CD14-positive monocyte (primary cell): Measurements from ENCODE around the gene TSPAN5. TPM values are rescaled to one million over a fixed set of nuclear protein-coding genes. Genes with fewer than 3 reads are reported as not detected.

Experiments used
- DNase-seq, 3 donors: peaks; one replicate each; pipeline ENCODE4 v3.0.0-alpha.2; 2011 to 2022
- H2AFZ ChIP-seq: 2 replicates; pipeline ENCODE4 v1.6.0; 2012; ENCODE audit warnings: mild to moderate bottlenecking, low read depth, low read length, inconsistent platforms; ENCODE audit not compliant: insufficient read depth, poor library complexity, severe bottlenecking
- H3K27ac ChIP-seq, 2 donors: 1 replicate in 1 of 2; 2 replicates in 1 of 2; pipeline ENCODE4 v1.5.1; 2012 to 2013; ENCODE audit warnings: low read length in 2 of 2, control low read depth in 1 of 2, inconsistent platforms in 1 of 2, low read depth in 1 of 2, mild to moderate bottlenecking in 1 of 2
- H3K27me3 ChIP-seq, 2 donors: one replicate each; pipeline versions ENCODE4 v1.6.0 to v1.6.1; 2011 to 2013; ENCODE audit warnings: low read length in 2 of 2; ENCODE audit not compliant: control insufficient read depth in 2 of 2, insufficient read depth in 2 of 2
- H3K36me3 ChIP-seq, 2 donors: replicated peaks in 1 of 2; 1 replicate in 1 of 2; 2 replicates in 1 of 2; pipeline versions ENCODE4 v1.5.1 to v1.6.1; 2012 to 2013; ENCODE audit warnings: low read length in 2 of 2, control low read depth in 1 of 2, inconsistent platforms in 1 of 2, mild to moderate bottlenecking in 1 of 2; ENCODE audit not compliant: insufficient read depth in 2 of 2, control insufficient read depth in 1 of 2
- H3K4me1 ChIP-seq, 2 donors: 1 replicate in 1 of 2; 2 replicates in 1 of 2; pipeline versions ENCODE4 v1.5.1 to v1.6.1; 2012 to 2013; ENCODE audit warnings: low read length in 2 of 2, control low read depth in 1 of 2, inconsistent platforms in 1 of 2, mild to moderate bottlenecking in 1 of 2, moderate library complexity in 1 of 2; ENCODE audit not compliant: insufficient read depth in 2 of 2, control insufficient read depth in 1 of 2
- H3K4me2 ChIP-seq: replicated peaks from 2 replicates; pipeline ENCODE3; 2012; ENCODE audit warnings: low read length, moderate library complexity, mild to moderate bottlenecking; ENCODE audit not compliant: poor library complexity, severe bottlenecking; ENCODE audit errors: extremely low read depth
- H3K4me3 ChIP-seq, 3 experiments: fragments of 200-600 bp in 1 of 3; sonication (generic) in 1 of 3; replicated peaks in 1 of 3; 1 replicate in 2 of 3; 2 replicates in 1 of 3; pipeline ENCODE4 v1.5.1; 2011 to 2013; ENCODE audit warnings: low read length in 3 of 3, mild to moderate bottlenecking in 3 of 3, control low read depth in 2 of 3, low read depth in 2 of 3, inconsistent platforms in 1 of 3, moderate library complexity in 1 of 3
- H3K79me2 ChIP-seq: 2 replicates; pipeline ENCODE4 v1.6.0; 2012; ENCODE audit warnings: mild to moderate bottlenecking, control low read depth, inconsistent platforms, low read length, moderate library complexity; ENCODE audit not compliant: insufficient read depth
- H3K9ac ChIP-seq: 2 replicates; pipeline ENCODE4 v1.6.0; 2017; ENCODE audit warnings: low read length, mild to moderate bottlenecking; ENCODE audit not compliant: insufficient read depth, poor library complexity, severe bottlenecking
- H3K9me3 ChIP-seq, 2 donors: replicated peaks in 1 of 2; 1 replicate in 1 of 2; 2 replicates in 1 of 2; pipeline versions ENCODE4 v1.5.1 to v1.6.1; 2012 to 2013; ENCODE audit warnings: low read length in 2 of 2, control low read depth in 1 of 2; ENCODE audit not compliant: control insufficient read depth in 1 of 2, insufficient read depth in 1 of 2
- H4K20me1 ChIP-seq: 2 replicates; pipeline ENCODE4 v1.6.0; 2012; ENCODE audit warnings: mild to moderate bottlenecking, low read length, control low read depth, moderate library complexity; ENCODE audit not compliant: insufficient read depth
- H3K27ac Mint-ChIP-seq, 7 donors: one replicate each; pipeline ENCODE4 v1.8.0; 2020; ENCODE audit warnings: mild to moderate bottlenecking in 7 of 7, mixed read lengths in 7 of 7, moderate library complexity in 6 of 7, inconsistent platforms in 2 of 7
- H3K27me3 Mint-ChIP-seq, 3 donors: one replicate each; pipeline ENCODE4 v1.8.0; 2021 to 2022; ENCODE audit warnings: low read depth in 3 of 3, mild to moderate bottlenecking in 3 of 3, mixed read lengths in 3 of 3, moderate library complexity in 3 of 3, inconsistent platforms in 1 of 3
- H3K36me3 Mint-ChIP-seq, 2 donors: one replicate each; pipeline ENCODE4 v1.8.0; 2020; ENCODE audit warnings: mixed read lengths in 2 of 2, inconsistent platforms in 1 of 2, mild to moderate bottlenecking in 1 of 2
- H3K4me1 Mint-ChIP-seq: one replicate; pipeline ENCODE4 v1.8.0; 2020; ENCODE audit warnings: mild to moderate bottlenecking, mixed read lengths
- H3K4me3 Mint-ChIP-seq, 2 donors: one replicate each; pipeline ENCODE4 v1.8.0; 2020; ENCODE audit warnings: mild to moderate bottlenecking in 2 of 2, mixed read lengths in 2 of 2, moderate library complexity in 1 of 2
- H3K9me3 Mint-ChIP-seq, 7 donors: one replicate each; pipeline ENCODE4 v1.8.0; 2020 to 2022; ENCODE audit warnings: mixed read lengths in 7 of 7, mild to moderate bottlenecking in 6 of 7, moderate library complexity in 6 of 7, inconsistent platforms in 2 of 7
- WGBS: methylation state at CpG from one replicate; pipeline ENCODE4 v1.1.5; 2013; ENCODE audit warnings: missing lambda C conversion rate; ENCODE audit not compliant: insufficient coverage; 5-methylcytosine and 5-hydroxymethylcytosine counted together
- intact Hi-C, 2 donors: fragments of 100-400 bp; cut with micrococcal nuclease; formaldehyde crosslinking; loops; one replicate each; pipeline versions ENCODE4 v1.15.0 to v1.15.1; 2023
- polyA plus RNA-seq, 3 donors: library from polyadenylated mRNA; depleted of rRNA in 1 of 3; unstranded in 2 of 3; stranded (reverse) in 1 of 3; fragments of 300-500 nt in 2 of 3; fragments of >200 nt in 1 of 3; fragmentation: Illumina TruSeq in 2 of 3; gene quantifications; 1 replicate in 2 of 3; 2 replicates in 1 of 3; pipeline ENCODE4 v1.2.3, GENCODE V29; 2012 to 2021
- TF ChIP-seq, protein P1 (sequence below): fragments of 200-600 bp; IDR thresholded peaks from one replicate; pipeline ENCODE4 v1.8.0; 2022; ENCODE audit warnings: antibody characterized with exemption, mild to moderate bottlenecking

Gene TSPAN5
- polyA plus RNA-seq, 3 donors = 0.09 to 1.1 (median 0.13) TPM

DNA sequence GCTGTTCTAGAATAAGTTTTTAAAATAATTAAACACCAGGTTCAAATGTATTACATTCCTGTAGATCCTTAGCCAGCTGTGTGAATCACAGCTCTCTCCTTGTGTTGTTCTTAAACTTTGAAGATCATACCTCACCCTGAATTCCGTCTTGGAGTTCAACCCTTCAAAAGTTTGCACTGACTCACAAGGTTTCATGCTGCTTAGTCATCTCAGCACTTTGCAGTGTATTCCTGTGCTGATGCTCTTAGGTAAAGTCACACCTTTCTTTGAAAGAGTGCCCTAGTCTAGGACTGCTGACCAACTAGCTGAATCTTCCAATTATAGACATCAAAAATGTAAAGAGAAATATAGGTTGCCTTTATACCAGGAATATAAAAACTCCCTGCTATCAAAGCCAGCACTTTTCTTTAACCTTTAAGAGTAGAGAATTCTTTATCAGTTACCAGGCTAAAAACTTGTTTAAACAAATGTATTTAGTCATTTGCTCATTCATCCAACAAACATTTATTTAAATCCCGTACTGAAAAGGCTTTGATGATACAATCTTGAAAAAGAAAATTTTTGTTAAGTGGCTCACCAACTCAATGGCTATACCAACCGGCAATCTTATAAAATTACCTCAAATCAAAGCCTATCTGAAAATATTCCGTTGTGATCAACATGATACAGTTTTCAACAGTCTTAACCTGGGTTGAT lies 227.6 kb downstream of the TSPAN5 start:
- Histone ChIP-seq H3K9ac (no peak overlapping the region), H3K4me2 (no peak overlapping the region), H3K79me2 (no peaks in the 10 kb centered on the region), H3K36me3 (peaks cover 10 to 16% of the 10 kb centered on the region in 2 donors), H3K4me1 (no peaks in the 10 kb centered on the region), H3K4me3 (no peak overlapping the region), H2AFZ (no peak overlapping the region), H3K9me3 (no peaks in the 10 kb centered on the region), H3K27ac (no peak overlapping the region), H3K27me3 (no peaks in the 10 kb centered on the region), H4K20me1 (no peaks in the 10 kb centered on the region)
- 100% methylated on average over 1 of the region's 4 CpGs for WGBS
- peaks cover 0 to 13% (median 7%) of the 10 kb centered on the region in 7 donors for H3K9me3 Mint-ChIP-seq
- H3K4me1 Mint-ChIP-seq = no peaks in the 10 kb centered on the region
- TF ChIP-seq, protein P1, sequence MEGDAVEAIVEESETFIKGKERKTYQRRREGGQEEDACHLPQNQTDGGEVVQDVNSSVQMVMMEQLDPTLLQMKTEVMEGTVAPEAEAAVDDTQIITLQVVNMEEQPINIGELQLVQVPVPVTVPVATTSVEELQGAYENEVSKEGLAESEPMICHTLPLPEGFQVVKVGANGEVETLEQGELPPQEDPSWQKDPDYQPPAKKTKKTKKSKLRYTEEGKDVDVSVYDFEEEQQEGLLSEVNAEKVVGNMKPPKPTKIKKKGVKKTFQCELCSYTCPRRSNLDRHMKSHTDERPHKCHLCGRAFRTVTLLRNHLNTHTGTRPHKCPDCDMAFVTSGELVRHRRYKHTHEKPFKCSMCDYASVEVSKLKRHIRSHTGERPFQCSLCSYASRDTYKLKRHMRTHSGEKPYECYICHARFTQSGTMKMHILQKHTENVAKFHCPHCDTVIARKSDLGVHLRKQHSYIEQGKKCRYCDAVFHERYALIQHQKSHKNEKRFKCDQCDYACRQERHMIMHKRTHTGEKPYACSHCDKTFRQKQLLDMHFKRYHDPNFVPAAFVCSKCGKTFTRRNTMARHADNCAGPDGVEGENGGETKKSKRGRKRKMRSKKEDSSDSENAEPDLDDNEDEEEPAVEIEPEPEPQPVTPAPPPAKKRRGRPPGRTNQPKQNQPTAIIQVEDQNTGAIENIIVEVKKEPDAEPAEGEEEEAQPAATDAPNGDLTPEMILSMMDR = no peak
- no peak overlapping the region for H3K4me3 Mint-ChIP-seq
- intact Hi-C loops = no loop called here
- no peak for DNase-seq
- no peak overlapping the region for H3K27ac Mint-ChIP-seq
- H3K36me3 Mint-ChIP-seq = peaks cover 13 to 29% of the 10 kb centered on the region in 2 donors
- no peaks in the 10 kb centered on the region for H3K27me3 Mint-ChIP-seq

DNA sequence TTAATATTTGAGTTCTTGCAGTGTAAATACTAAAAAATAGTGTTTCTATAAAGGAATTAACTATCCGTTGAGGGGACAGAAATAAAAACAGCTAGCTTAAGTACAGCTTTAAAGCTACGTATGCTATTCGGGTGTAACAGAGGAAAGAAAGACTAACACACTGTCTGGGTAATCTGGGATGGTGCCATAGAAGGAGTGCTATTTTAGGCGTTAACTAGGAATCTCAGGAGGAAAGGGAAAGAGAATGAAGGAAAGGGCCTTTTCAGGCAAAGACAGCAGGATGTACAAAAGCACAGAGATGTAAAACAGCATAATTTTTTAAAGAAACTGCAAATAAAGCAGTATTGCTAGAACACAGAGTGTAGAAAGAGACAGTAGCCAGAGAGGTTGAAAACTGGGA lies 235.4 kb downstream of the TSPAN5 start:
- Histone ChIP-seq H4K20me1 (no peaks in the 10 kb centered on the region), H3K4me1 (no peaks in the 10 kb centered on the region), H3K27me3 (no peaks in the 10 kb centered on the region), H3K9me3 (peaks cover 0 to 10% of the 10 kb centered on the region in 2 donors), H3K9ac (no peak overlapping the region), H3K36me3 (peaks cover 36 to 76% of the 10 kb centered on the region in 2 donors), H3K79me2 (no peaks in the 10 kb centered on the region), H3K4me3 (no peak overlapping the region), H2AFZ (no peak overlapping the region), H3K27ac (no peak overlapping the region), H3K4me2 (no peak overlapping the region)
- TF ChIP-seq, protein P1 = no peak
- DNase-seq = no peak
- intact Hi-C loops = no loop called here
- H3K27ac Mint-ChIP-seq = no peak overlapping the region
- peaks cover 50 to 65% of the 10 kb centered on the region in 2 donors for H3K36me3 Mint-ChIP-seq
- H3K4me1 Mint-ChIP-seq = no peaks in the 10 kb centered on the region
- no peak overlapping the region for H3K4me3 Mint-ChIP-seq
- no peaks in the 10 kb centered on the region for H3K27me3 Mint-ChIP-seq
- H3K9me3 Mint-ChIP-seq = peaks cover 16 to 27% (median 20%) of the 10 kb centered on the region in 7 donors
- 94% methylated on average over 3 of the region's 4 CpGs for WGBS
